Measurements from ENCODE around the gene ELF1. TPM values are rescaled to one million over a fixed set of nuclear protein-coding genes. Genes with fewer than 3 reads are reported as not detected.

The ELF1 gene
- total and polyA plus RNA-seq, 10 of the 15 experiments (the other 5 are each of a cell fraction or from before 2014, with no cell fraction given) = 43.3 to 97.6 (median 55.7) TPM

DNA sequence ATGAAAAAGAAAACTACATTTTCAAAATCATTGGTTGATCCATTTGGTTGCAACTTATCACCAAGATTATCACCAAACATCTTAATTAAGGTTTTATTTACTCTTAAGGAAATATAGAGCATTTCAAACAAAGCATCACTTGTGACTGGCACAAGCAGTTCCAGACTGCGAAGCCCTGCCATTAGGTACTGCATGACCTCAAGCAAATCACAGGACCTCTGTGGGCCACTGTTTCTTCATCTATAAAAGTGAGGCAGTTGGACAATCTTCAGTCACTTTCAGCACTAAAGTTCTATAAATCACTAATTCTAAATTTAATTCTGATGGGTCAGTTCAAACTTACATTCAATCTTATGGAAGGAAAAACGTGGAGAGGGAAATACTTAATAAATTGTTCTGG is 2.0 kb downstream of the ELF1 start (continued):
- TF ChIP-seq, protein P1, sequence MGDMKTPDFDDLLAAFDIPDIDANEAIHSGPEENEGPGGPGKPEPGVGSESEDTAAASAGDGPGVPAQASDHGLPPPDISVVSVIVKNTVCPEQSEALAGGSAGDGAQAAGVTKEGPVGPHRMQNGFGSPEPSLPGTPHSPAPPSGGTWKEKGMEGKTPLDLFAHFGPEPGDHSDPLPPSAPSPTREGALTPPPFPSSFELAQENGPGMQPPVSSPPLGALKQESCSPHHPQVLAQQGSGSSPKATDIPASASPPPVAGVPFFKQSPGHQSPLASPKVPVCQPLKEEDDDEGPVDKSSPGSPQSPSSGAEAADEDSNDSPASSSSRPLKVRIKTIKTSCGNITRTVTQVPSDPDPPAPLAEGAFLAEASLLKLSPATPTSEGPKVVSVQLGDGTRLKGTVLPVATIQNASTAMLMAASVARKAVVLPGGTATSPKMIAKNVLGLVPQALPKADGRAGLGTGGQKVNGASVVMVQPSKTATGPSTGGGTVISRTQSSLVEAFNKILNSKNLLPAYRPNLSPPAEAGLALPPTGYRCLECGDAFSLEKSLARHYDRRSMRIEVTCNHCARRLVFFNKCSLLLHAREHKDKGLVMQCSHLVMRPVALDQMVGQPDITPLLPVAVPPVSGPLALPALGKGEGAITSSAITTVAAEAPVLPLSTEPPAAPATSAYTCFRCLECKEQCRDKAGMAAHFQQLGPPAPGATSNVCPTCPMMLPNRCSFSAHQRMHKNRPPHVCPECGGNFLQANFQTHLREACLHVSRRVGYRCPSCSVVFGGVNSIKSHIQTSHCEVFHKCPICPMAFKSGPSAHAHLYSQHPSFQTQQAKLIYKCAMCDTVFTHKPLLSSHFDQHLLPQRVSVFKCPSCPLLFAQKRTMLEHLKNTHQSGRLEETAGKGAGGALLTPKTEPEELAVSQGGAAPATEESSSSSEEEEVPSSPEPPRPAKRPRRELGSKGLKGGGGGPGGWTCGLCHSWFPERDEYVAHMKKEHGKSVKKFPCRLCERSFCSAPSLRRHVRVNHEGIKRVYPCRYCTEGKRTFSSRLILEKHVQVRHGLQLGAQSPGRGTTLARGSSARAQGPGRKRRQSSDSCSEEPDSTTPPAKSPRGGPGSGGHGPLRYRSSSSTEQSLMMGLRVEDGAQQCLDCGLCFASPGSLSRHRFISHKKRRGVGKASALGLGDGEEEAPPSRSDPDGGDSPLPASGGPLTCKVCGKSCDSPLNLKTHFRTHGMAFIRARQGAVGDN (IDR thresholded peaks at IDR 0.05) = 0 out of 2 replicates have a peak, but pooled peaks have one; percentile 24
- TF ChIP-seq CREM (IDR thresholded peaks at IDR 0.05; ENCODE audit: low read depth) (no peak), TCF12 (IDR thresholded peaks at IDR 0.05; ENCODE audit: low read depth, low read length) (no peak), ZBED1 (IDR thresholded peaks at IDR 0.05; ENCODE audit: borderline replicate concordance) (no peak), POU2F2 (IDR thresholded peaks at IDR 0.05; ENCODE audit: borderline replicate concordance, low read depth, low read length) (no peak), POLR2A (IDR thresholded peaks at IDR 0.05; ENCODE audit: low read depth, low read length) (peak; percentile 34; the same call in 1 of the 2 replicates), MEF2B (IDR thresholded peaks at IDR 0.05; ENCODE audit: partially characterized antibody, poor library complexity, severe bottlenecking) (no peak)

DNA sequence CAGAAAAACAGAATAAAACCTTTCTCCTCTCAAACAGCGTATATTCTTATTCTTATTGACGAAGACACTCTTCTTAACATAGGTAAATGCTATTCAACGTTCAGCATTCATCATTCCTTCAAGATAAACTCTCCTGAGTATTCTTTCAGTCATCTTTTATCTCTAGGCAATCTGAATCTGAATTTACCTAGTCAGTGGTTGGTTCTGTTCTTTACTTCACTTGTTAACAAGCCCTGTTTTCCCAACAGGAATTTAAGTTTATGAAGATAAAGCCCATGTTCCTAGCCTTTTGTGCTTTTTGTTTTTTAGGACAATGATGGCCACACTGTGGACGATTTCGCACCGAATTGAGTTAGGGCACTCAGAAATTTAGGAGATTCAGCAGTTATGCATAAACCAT is 3.2 kb downstream of the ELF1 start:
- peak overlapping the region; percentile 80 for H3K27ac ChIP-seq (ENCODE audit: control insufficient read depth, insufficient read depth)
- H3K9me3 ChIP-seq (replicated peaks; ENCODE audit: control insufficient read depth, insufficient read depth, low read length) = no peaks in the 10 kb centered on the region
- TF ChIP-seq, protein P2, sequence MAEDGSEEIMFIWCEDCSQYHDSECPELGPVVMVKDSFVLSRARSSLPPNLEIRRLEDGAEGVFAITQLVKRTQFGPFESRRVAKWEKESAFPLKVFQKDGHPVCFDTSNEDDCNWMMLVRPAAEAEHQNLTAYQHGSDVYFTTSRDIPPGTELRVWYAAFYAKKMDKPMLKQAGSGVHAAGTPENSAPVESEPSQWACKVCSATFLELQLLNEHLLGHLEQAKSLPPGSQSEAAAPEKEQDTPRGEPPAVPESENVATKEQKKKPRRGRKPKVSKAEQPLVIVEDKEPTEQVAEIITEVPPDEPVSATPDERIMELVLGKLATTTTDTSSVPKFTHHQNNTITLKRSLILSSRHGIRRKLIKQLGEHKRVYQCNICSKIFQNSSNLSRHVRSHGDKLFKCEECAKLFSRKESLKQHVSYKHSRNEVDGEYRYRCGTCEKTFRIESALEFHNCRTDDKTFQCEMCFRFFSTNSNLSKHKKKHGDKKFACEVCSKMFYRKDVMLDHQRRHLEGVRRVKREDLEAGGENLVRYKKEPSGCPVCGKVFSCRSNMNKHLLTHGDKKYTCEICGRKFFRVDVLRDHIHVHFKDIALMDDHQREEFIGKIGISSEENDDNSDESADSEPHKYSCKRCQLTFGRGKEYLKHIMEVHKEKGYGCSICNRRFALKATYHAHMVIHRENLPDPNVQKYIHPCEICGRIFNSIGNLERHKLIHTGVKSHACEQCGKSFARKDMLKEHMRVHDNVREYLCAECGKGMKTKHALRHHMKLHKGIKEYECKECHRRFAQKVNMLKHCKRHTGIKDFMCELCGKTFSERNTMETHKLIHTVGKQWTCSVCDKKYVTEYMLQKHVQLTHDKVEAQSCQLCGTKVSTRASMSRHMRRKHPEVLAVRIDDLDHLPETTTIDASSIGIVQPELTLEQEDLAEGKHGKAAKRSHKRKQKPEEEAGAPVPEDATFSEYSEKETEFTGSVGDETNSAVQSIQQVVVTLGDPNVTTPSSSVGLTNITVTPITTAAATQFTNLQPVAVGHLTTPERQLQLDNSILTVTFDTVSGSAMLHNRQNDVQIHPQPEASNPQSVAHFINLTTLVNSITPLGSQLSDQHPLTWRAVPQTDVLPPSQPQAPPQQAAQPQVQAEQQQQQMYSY (CRISPR knock-in tag; IDR thresholded peaks at IDR 0.05) = no peak
- TF ChIP-seq POLR2AphosphoS2 (IDR thresholded peaks at IDR 0.05; ENCODE audit: low read depth, low read length) (no peak), CHD1 (IDR thresholded peaks at IDR 0.05; ENCODE audit: low read depth, low read length) (0 out of 2 replicates have a peak, but pooled peaks have one; percentile 65), HDGF (IDR thresholded peaks at IDR 0.05) (no peak)
- 19% methylated on average over 6 of the region's 6 CpGs for WGBS (ENCODE audit: insufficient coverage, insufficient replicate concordance, low lambda C conversion rate, missing lambda C conversion rate)
- peaks cover 0 to 5% of the 10 kb centered on the region in 2 experiments; a peak in 1 of 4 replicates for H3K36me3 ChIP-seq (ENCODE audit: control insufficient read depth in 2 of 2, insufficient read depth in 2 of 2, low read length in 1 of 2)
- no peak overlapping the region for H2AFZ ChIP-seq (ENCODE audit: control insufficient read depth, low read depth, low read length)
- no peaks in the 10 kb centered on the region for H3K27me3 ChIP-seq (replicated peaks in 1 of 2; ENCODE audit: control insufficient read depth in 2 of 2, insufficient read depth in 2 of 2, low read length in 1 of 2)
- CTCF ChIA-PET = interaction anchor here (1.4 to 10.8 kb wide), 6 partner anchors 30 to 44 kb away, joined by 4 to 129 read pairs (median 6); no protein-coding TSS in a partner anchor
- SMC1A ChIA-PET (ENCODE audit: uncharacterized antibody, unreplicated experiment) = interaction anchor here (1.0 to 18.2 kb wide), 14 partner anchors 8 to 55 kb away, joined by 3 to 308 read pairs (median 16); no protein-coding TSS in a partner anchor
- DNase-seq (ENCODE audit: low read depth, low spot score) (no peak), ATAC-seq (peak; percentile 0; the same call in 1 of the 3 replicates), FAIRE-seq (no peak)
- peak overlapping the region; percentile 72 for H3K4me2 ChIP-seq (ENCODE audit: control insufficient read depth, insufficient read depth)
- intact Hi-C loops (cut with micrococcal nuclease; ENCODE audit: unreplicated experiment) (loop anchor here (5.0 kb wide), 1 partner anchor 36 kb away; no protein-coding TSS in a partner anchor), in situ Hi-C loops (cut with MboI) (no loop called here)
- H4K20me1 ChIP-seq (ENCODE audit: control insufficient read depth, insufficient read depth) = no peaks in the 10 kb centered on the region
- TSS peak; percentile 5 for BruUV-seq (replicated peaks)
- RAD21 ChIA-PET (ENCODE audit: unreplicated experiment) = interaction anchor here (1.0 to 6.2 kb wide), 10 partner anchors 9 to 45 kb away, joined by 3 to 62 read pairs (median 10); partner anchors contain the start of gene WBP4
- H3K79me2 ChIP-seq (ENCODE audit: control insufficient read depth, insufficient read depth, low read length) = peaks cover 91% of the 10 kb centered on the region
- H3K4me1 ChIP-seq (ENCODE audit: control insufficient read depth, insufficient read depth, low read length) = peaks cover 21% of the 10 kb centered on the region
- H3K9ac ChIP-seq (ENCODE audit: control insufficient read depth, insufficient read depth, low read length) = peak overlapping the region; percentile 78
- POLR2A ChIA-PET = interaction anchor here (0.6 to 4.9 kb wide), 8 partner anchors 10 to 44 kb away, joined by 3 to 45 read pairs (median 6); partner anchors contain the start of gene WBP4
- H3K4me3 ChIP-seq = peak overlapping the region; percentile 75
